ENCODE measurements around the gene SFXN5.
"Not testable (repeated sequence)": the region's sequence is repeated elsewhere in the genome, so short reads cannot be mapped to it uniquely, and the experiment has no call there.

SFXN5 gene

DNA sequence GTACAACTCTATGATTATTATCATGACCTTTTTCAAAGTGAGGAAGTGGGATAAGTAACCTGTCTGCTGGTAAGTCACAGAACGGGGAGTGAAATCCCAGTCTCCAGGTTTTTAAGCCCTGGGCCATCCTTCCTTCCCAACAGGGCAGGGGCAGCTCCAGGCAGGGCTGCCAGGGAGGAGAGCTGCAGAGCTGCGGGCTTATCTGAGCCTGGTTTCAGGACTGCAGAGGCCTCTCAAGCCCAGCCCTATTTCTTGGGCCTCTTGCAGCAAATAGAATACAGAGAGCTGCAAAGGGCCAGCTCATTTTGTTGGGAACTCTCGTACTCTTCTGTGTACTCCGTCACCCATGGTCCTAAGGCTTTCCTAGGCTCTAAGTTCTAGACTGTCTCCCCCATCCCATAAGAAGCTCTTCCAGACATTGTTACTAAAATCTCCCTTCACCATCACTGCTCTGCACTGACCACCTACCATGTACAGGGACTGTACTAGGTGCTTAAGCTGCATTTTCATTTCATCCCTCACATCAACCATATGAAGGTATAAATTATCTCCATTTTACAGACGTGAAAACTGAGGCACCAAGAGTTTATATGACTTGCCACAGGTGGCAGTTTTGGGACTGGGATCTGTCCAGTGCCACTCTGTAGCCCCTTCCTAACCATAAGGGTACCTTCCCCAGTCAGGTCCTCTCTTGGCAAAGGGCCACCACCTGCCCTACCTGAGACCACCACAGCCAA is 38.1 kb upstream of the SFXN5 start:
- H3K27me3 ChIP-seq (ENCODE audit: control insufficient read depth, insufficient read depth, low read length), result no peaks in the 10 kb centered on the region
- no peaks in the 10 kb centered on the region for H3K36me3 ChIP-seq (ENCODE audit: control insufficient read depth, insufficient read depth, low read length)
- no peak overlapping the region for H3K9ac ChIP-seq (ENCODE audit: low read length)
- no peak overlapping the region for H3K4me3 ChIP-seq (ENCODE audit: low read length)
- peaks cover 12% of the 10 kb centered on the region for H3K4me1 ChIP-seq (ENCODE audit: control insufficient read depth, insufficient read depth, low read length)
- H3K27ac ChIP-seq (ENCODE audit: low read depth, low read length), result no peak overlapping the region

DNA sequence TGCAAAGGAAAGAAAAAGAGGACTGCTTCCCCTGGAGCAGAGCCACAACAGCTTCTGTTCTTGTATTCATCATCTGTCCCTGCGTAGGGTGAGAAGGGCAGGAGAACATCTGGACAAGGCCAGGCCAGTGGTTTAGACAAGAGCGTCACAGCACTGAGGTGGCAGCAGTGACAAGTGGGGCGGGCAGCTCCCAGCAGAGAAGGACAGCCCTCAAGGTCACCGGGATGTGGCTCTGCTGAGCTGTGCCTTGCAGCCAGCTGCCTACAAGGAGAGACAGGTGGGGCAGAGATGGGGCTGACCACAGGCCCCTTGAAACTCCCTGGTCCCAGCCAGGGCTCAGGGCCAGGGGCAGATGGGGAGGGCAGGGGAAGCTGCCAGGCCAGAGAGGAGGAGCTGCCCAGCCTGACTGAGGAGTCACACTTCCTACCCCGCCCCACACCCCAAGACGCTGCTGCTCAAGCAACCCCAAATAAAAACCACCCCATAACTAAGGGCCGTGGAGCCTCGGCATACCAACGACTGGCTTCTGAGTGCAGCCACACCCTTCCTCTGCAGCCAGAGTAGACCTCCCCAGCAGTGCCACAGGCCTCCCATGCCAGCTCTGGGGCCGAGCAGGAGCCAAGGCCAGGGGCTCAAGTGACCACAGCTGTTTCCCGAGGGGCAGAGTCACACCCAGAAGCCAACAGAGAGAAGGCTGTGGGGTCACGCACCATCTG is 35.9 kb upstream of the SFXN5 start:
- Histone ChIP-seq H3K36me3 (ENCODE audit: control insufficient read depth, insufficient read depth, low read length) (no peaks in the 10 kb centered on the region), H3K9ac (ENCODE audit: low read length) (no peak overlapping the region), H3K27me3 (ENCODE audit: control insufficient read depth, insufficient read depth, low read length) (no peaks in the 10 kb centered on the region), H3K4me1 (ENCODE audit: control insufficient read depth, insufficient read depth, low read length) (peaks cover 12% of the 10 kb centered on the region), H3K4me3 (ENCODE audit: low read length) (no peak overlapping the region), H3K27ac (ENCODE audit: low read depth, low read length) (no peak overlapping the region)

DNA sequence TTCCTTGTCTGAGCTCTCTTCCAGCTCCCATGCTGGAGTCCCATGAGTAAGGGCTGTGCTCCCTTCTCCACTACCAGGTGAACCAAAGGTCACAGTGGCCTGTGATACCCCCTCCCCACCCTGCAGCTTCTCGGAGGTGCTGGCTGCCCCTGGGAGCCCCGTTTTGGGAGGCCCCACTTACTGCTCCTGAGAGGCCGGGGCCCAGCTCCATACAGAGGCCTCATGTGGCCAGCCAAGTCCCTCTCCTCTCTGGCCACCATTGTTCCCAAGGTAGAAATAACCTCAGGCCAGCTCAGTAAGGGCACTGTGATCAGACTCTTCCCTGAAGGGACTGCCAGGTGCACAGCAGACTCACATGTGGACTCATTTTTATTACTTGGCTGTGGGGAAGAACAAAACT is 35.3 kb upstream of the SFXN5 start:
- no peak overlapping the region for H3K27ac ChIP-seq (ENCODE audit: low read depth, low read length)
- no peaks in the 10 kb centered on the region for H3K36me3 ChIP-seq (ENCODE audit: control insufficient read depth, insufficient read depth, low read length)
- peaks cover 12% of the 10 kb centered on the region for H3K4me1 ChIP-seq (ENCODE audit: control insufficient read depth, insufficient read depth, low read length)
- no peak overlapping the region for H3K9ac ChIP-seq (ENCODE audit: low read length)
- H3K27me3 ChIP-seq (ENCODE audit: control insufficient read depth, insufficient read depth, low read length), result no peaks in the 10 kb centered on the region
- no peak overlapping the region for H3K4me3 ChIP-seq (ENCODE audit: low read length)

DNA sequence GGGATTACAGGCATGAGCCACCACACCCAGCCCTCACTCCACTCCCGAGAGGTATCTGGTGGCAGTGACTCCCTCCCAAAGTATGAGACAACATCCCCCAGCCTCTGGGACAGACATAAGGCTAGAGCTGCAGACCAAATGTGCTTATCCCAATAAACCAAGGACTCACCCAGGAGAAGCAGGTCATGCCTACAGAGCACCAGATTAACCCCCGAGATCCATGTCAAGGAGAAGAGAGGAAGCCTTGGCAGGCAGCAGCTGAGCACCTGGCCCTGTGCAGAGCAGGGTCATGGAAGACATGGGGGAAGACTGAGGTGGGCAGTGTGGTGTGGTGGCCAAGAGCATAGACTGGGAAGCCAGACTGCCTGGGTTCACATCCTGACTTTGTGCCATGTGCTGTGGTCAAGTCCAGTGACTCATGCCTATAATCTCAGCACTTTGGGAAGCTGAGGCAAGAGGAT is 34.0 kb upstream of the SFXN5 start:
- Histone ChIP-seq H3K36me3 (ENCODE audit: control insufficient read depth, insufficient read depth, low read length) (no peaks in the 10 kb centered on the region), H3K9ac (ENCODE audit: low read length) (no peak overlapping the region), H3K4me1 (ENCODE audit: control insufficient read depth, insufficient read depth, low read length) (peaks cover 5% of the 10 kb centered on the region)

DNA sequence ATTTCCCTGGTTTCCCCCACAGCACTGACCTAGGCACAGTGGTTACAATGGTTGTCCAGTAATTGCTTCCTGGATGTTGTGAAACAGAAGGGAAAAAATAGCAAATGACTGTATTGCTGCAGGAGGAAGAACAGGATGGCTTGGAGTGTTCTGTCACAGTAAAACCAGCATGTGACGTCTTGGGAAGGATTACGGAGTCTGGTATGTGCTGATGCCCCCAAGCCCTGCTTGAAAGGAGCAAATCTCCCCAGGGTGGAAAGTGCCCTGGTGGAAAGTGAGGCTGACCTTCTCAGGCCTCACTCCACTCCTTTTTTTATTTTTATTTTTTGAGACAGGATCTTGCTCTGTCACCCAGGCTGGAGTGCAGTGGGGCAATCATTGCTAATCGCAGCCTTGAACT is 33.4 kb upstream of the SFXN5 start:
- no peaks in the 10 kb centered on the region for H3K36me3 ChIP-seq (ENCODE audit: control insufficient read depth, insufficient read depth, low read length)
- H3K27me3 ChIP-seq (ENCODE audit: control insufficient read depth, insufficient read depth, low read length), result no peaks in the 10 kb centered on the region
- H3K27ac ChIP-seq (ENCODE audit: low read depth, low read length), result no peak overlapping the region
- no peak overlapping the region for H3K4me3 ChIP-seq (ENCODE audit: low read length)
- H3K4me1 ChIP-seq (ENCODE audit: control insufficient read depth, insufficient read depth, low read length), result peaks cover 3% of the 10 kb centered on the region
- H3K9ac ChIP-seq (ENCODE audit: low read length), result no peak overlapping the region

More for the DNA sequence above, 34.0 kb upstream of the SFXN5 start:
- no peaks in the 10 kb centered on the region for H3K27me3 ChIP-seq (ENCODE audit: control insufficient read depth, insufficient read depth, low read length)
- no peak overlapping the region for H3K4me3 ChIP-seq (ENCODE audit: low read length)
- no peak overlapping the region for H3K27ac ChIP-seq (ENCODE audit: low read depth, low read length)

DNA sequence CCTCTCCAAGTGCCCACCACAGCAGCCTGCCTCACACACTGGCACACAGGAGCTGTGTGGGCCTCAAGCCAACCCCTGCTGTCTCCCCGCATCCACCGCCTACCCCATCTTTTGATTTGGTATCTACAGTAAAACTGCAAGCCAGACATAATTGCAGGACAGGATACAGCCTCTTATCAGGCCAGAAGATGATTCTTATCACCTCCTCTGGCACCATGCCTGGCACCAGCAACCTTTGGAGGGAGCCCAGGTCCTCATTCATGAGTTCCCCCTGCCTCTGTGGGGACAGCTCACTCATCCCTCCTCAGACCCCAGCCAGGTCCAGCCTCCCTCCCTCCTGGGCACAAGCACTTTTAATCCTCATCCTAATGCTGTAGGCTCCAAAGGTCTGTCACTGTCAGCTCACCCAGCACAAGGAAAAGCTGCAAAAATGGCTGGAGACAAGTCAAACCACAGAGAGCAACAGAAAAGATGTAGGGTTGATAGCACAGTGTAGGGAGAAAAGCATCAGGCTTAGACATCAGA is 31.6 kb upstream of the SFXN5 start:
- Histone ChIP-seq H3K27ac (ENCODE audit: low read depth, low read length) (no peak overlapping the region), H3K36me3 (ENCODE audit: control insufficient read depth, insufficient read depth, low read length) (no peaks in the 10 kb centered on the region), H3K4me1 (ENCODE audit: control insufficient read depth, insufficient read depth, low read length) (no peaks in the 10 kb centered on the region), H3K4me3 (ENCODE audit: low read length) (no peak overlapping the region), H3K9ac (ENCODE audit: low read length) (no peak overlapping the region), H3K27me3 (ENCODE audit: control insufficient read depth, insufficient read depth, low read length) (no peaks in the 10 kb centered on the region)

DNA sequence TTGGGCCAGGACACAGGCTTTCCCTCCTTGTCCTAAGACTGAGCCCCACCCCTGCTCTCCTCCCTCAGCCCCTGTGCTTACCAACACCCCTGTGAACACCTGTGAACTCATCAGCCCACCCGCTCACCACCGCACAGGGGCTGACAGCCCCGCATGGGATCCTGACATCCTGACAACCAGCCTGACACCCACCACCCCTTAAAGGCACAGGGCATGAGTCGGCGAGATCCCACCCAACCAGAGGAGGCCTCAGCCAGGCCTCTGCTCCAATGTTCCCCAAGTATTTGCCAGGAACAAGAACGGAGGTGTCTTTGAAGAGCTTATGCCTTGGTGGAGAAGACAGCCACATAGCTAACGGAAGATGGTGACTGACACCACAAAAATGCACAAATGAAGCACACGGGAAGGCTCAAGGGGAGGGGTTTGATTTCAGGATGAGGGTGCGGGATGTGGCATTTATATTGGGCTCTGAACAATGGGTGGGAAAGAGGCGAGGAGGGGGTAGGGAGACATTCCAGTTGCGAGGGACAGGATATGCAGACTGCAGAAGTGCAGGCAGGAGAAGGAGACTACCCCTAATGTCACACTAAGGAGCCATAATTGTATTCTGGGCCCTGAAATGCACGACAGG is 30.2 kb upstream of the SFXN5 start:
- no peak overlapping the region for H3K9ac ChIP-seq (ENCODE audit: low read length)
- no peak overlapping the region for H3K4me3 ChIP-seq (ENCODE audit: low read length)
- H3K27me3 ChIP-seq (ENCODE audit: control insufficient read depth, insufficient read depth, low read length), result no peaks in the 10 kb centered on the region
- no peak overlapping the region for H3K27ac ChIP-seq (ENCODE audit: low read depth, low read length)
- no peaks in the 10 kb centered on the region for H3K36me3 ChIP-seq (ENCODE audit: control insufficient read depth, insufficient read depth, low read length)
- H3K4me1 ChIP-seq (ENCODE audit: control insufficient read depth, insufficient read depth, low read length), result no peaks in the 10 kb centered on the region

DNA sequence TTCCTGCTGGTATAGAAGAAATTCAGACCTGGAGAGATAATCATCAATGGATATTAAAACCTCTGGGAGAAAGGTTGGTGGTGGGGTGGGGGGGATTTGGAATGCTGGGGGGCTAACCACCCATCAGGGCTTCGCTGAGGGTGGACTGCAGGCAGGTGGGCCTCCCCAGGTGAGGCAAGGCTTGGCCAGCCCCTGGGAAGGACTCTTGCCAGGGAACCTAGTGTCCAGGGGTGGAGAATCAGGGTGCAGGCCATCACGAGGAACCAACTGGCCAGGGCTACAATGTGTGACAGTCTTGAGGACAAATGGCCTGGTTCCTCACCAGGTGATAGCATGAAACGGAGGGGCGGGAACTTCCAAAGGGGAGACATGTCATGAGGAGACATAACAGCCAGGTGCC is 29.4 kb upstream of the SFXN5 start:
- Histone ChIP-seq H3K27me3 (ENCODE audit: control insufficient read depth, insufficient read depth, low read length) (no peaks in the 10 kb centered on the region), H3K36me3 (ENCODE audit: control insufficient read depth, insufficient read depth, low read length) (no peaks in the 10 kb centered on the region), H3K9ac (ENCODE audit: low read length) (no peak overlapping the region), H3K27ac (ENCODE audit: low read depth, low read length) (no peak overlapping the region), H3K4me3 (ENCODE audit: low read length) (no peak overlapping the region), H3K4me1 (ENCODE audit: control insufficient read depth, insufficient read depth, low read length) (no peaks in the 10 kb centered on the region)

DNA sequence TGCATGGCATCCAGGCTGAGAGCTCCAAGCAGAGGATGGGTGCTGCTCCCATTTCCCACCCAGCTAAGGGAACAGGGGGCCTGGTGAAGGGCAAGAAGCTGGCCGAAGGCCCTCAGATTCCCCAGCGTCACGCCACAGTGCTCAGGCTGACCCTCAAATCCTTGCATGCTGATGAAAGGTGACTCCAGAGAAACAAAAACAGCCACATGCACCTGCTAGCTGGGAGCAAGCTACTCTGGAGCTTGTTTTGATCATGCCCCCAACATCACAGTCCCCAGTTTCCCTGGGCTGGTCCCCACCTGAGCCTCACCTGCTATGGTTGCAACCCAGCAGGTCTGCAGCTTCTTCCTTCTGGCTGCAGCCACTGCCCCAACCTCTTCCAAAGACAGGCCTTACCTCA is 28.0 kb upstream of the SFXN5 start:
- H3K27ac ChIP-seq (ENCODE audit: low read depth, low read length), result no peak overlapping the region
- H3K4me1 ChIP-seq (ENCODE audit: control insufficient read depth, insufficient read depth, low read length), result no peaks in the 10 kb centered on the region
- H3K36me3 ChIP-seq (ENCODE audit: control insufficient read depth, insufficient read depth, low read length), result no peaks in the 10 kb centered on the region
- no peaks in the 10 kb centered on the region for H3K27me3 ChIP-seq (ENCODE audit: control insufficient read depth, insufficient read depth, low read length)
- H3K9ac ChIP-seq (ENCODE audit: low read length), result no peak overlapping the region
- no peak overlapping the region for H3K4me3 ChIP-seq (ENCODE audit: low read length)

DNA sequence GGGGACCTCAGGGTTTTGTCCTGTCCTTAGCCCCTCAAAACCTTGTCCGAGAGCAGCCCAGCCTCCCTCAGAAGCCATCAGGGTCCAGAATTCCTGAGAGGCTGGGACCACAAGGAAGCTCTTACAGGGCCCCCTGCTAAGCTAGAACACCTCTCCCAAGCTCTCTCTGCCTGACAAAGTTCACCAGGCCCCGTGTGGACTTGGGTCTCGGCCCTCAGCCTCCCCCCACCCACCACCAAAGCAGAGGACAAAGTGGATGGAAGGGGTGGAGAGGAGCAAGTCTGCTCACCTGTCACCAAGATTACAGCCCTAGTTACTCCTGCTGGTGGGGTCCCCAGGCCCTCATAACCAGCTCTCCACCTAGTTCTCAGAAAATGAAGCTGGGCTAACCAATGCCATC is 24.4 kb upstream of the SFXN5 start:
- Histone ChIP-seq H3K27ac (ENCODE audit: low read depth, low read length) (no peak overlapping the region), H3K4me1 (ENCODE audit: control insufficient read depth, insufficient read depth, low read length) (no peaks in the 10 kb centered on the region), H3K36me3 (ENCODE audit: control insufficient read depth, insufficient read depth, low read length) (no peaks in the 10 kb centered on the region), H3K4me3 (ENCODE audit: low read length) (no peak overlapping the region), H3K27me3 (ENCODE audit: control insufficient read depth, insufficient read depth, low read length) (no peaks in the 10 kb centered on the region), H3K9ac (ENCODE audit: low read length) (no peak overlapping the region)

DNA sequence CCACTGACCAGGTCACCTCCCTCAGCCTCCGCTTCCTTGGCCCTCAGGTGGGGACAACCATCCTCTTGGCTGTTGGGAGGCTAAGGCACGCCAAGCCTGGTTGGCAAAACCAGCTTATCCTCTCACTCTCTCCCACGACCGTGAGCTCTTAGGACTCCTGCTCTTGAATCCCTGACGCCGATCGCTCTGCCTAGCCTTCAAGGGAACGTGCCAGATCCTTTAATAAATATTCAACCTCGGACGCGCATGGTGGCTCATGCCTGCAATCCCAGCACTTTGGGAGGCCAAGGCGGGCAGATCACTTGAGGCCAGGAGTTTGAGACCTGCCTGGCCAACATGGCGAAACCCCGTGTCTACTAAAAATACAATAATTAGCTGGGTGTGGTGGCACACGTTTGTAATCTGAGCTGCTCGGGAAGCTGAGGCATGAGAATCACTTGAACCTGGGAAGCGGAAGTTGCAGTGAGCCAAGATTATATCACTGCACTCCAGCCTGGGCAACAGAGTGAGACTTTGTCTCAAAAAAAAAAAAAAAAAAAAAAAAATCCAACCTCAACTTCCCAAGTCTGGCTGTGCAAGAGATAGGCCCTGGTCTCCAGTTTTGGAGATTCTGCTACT is 22.2 kb upstream of the SFXN5 start:
- peaks cover 13% of the 10 kb centered on the region for H3K4me1 ChIP-seq (ENCODE audit: control insufficient read depth, insufficient read depth, low read length)
- not testable (repeated sequence) for H3K27me3 ChIP-seq (ENCODE audit: control insufficient read depth, insufficient read depth, low read length); H3K36me3 ChIP-seq (ENCODE audit: control insufficient read depth, insufficient read depth, low read length); H3K9ac ChIP-seq (ENCODE audit: low read length); H3K27ac ChIP-seq (ENCODE audit: low read depth, low read length); H3K4me3 ChIP-seq (ENCODE audit: low read length)

DNA sequence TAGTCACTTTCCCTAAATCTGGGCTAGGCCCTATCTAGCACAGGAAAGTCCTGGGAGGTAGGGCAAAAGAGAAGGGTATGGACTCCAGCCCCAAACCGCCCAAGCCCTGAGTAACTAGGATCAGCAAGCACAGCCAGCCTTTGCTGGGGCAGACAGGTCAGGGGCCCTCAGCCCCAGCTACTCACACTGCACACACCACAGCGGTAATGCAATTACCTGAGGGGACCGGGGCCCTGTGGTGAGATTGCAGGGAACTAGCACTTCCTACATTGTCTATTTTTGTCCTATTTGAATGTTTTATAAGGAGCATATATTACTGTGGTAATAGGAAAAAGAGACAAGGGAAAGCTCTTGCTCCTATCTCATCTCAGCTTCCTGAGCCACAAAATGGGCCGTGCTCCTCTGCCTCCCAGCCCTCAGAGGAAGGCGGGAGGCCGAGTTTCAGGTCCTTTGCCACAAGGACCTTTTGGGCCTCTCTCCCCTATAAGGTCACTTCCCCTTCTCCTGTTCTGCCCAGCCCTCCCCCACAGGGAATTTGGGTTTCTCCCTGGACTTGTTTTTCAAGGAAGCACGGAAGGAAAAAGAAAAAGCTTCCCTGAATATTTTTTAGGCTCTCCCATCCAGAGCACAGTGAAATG is 20.8 kb upstream of the SFXN5 start:
- H3K27ac ChIP-seq (ENCODE audit: low read depth, low read length), result no peak overlapping the region
- peaks cover 3% of the 10 kb centered on the region for H3K36me3 ChIP-seq (ENCODE audit: control insufficient read depth, insufficient read depth, low read length)
- no peak overlapping the region for H3K9ac ChIP-seq (ENCODE audit: low read length)
- no peak overlapping the region for H3K4me3 ChIP-seq (ENCODE audit: low read length)
- H3K4me1 ChIP-seq (ENCODE audit: control insufficient read depth, insufficient read depth, low read length), result peaks cover 13% of the 10 kb centered on the region
- no peaks in the 10 kb centered on the region for H3K27me3 ChIP-seq (ENCODE audit: control insufficient read depth, insufficient read depth, low read length)
